Measurements from ENCODE around the gene DCC. TPM values are rescaled to one million over a fixed set of nuclear protein-coding genes. Genes with fewer than 3 reads are reported as not detected.

DCC gene
- total and polyA plus RNA-seq, 9 of the 15 experiments (the other 6 are each of a cell fraction or from before 2014, with no cell fraction given) = not detected

GRCh38 chr18:53486296-53486695 is 1146.3 kb downstream of the DCC start (continued):
- TF ChIP-seq CEBPB (tag; IDR thresholded peaks at IDR 0.05) = no peak
- no peak for TF ChIP-seq SMC3 (conservative IDR thresholded peaks at IDR 0.05; ENCODE audit: insufficient read depth, low read depth, low read length)
- no peak for TF ChIP-seq TCF7L2 (IDR thresholded peaks at IDR 0.05; ENCODE audit: low read depth, low read length)
- no peak for TF ChIP-seq HINFP (tag; conservative IDR thresholded peaks at IDR 0.05; ENCODE audit: low read depth)
- no peak for TF ChIP-seq ZNF431 (CRISPR knock-in tag; IDR thresholded peaks at IDR 0.05)

GRCh38 chr18:53489266-53489665 is 1149.3 kb downstream of the DCC start:
- 0% methylated on average over 3 of the region's 3 CpGs for WGBS (ENCODE audit: insufficient coverage, low coverage, missing lambda C conversion rate)
- no TSS peak for BruUV-seq (replicated peaks)
- H3K27me3 ChIP-seq (ENCODE audit: control insufficient read depth in 2 of 2, insufficient read depth in 2 of 2, low read length in 2 of 2) = no peaks in the 10 kb centered on the region
- H3K9me1 ChIP-seq (ENCODE audit: control insufficient read depth, insufficient read depth, low read length) = no peaks in the 10 kb centered on the region
- H3K4me1 ChIP-seq (replicated peaks in 1 of 2; ENCODE audit: control insufficient read depth in 2 of 2, insufficient read depth in 2 of 2, low read length in 2 of 2) = no peaks in the 10 kb centered on the region
- H3K79me2 ChIP-seq (ENCODE audit: control insufficient read depth, insufficient read depth, low read length) = no peaks in the 10 kb centered on the region
- in situ Hi-C loops (cut with MboI) = no loop called here
- no peaks in the 10 kb centered on the region for H4K20me1 ChIP-seq (replicated peaks; ENCODE audit: control insufficient read depth, insufficient read depth, low read length)
- DNase-seq (ENCODE audit: extremely low read depth in 1 of 4, low spot score in 3 of 4) (no peak), ATAC-seq (no peak), FAIRE-seq (no peak)
- ChIA-PET CTCF (ENCODE audit: low intra/inter-chr PET ratio) (no interaction called here), POLR2A (no interaction called here)
- H2AFZ ChIP-seq (ENCODE audit: low read depth, low read length) = no peak overlapping the region
- TF ChIP-seq YY1 (IDR thresholded peaks at IDR 0.05; ENCODE audit: borderline replicate concordance in 1 of 3, control insufficient read depth in 1 of 3, extremely low read depth in 1 of 3, insufficient read depth in 3 of 3, insufficient read length in 1 of 3, insufficient replicate concordance in 2 of 3, low read depth in 1 of 3, low read length in 2 of 3) (no peak), ELF2 (CRISPR knock-in tag; IDR thresholded peaks at IDR 0.05) (no peak), E4F1 (CRISPR knock-in tag; IDR thresholded peaks at IDR 0.05; ENCODE audit: borderline replicate concordance) (no peak), SFPQ (IDR thresholded peaks at IDR 0.05; ENCODE audit: low read depth, low read length) (no peak), HOXB6 (CRISPR knock-in tag; IDR thresholded peaks at IDR 0.05; ENCODE audit: borderline replicate concordance) (no peak), KDM5B (IDR thresholded peaks at IDR 0.05; ENCODE audit: insufficient replicate concordance, low read depth, low read length) (no peak), CTBP1 (IDR thresholded peaks at IDR 0.05; ENCODE audit: borderline replicate concordance) (no peak)
- no peaks in the 10 kb centered on the region for H3K9me3 ChIP-seq (replicated peaks; ENCODE audit: control insufficient read depth, insufficient read depth, low read depth, low read length)
- no peak overlapping the region for H3K9ac ChIP-seq (ENCODE audit: insufficient read depth in 1 of 2, low read depth in 2 of 2, low read length in 2 of 2)
- H3K36me3 ChIP-seq (ENCODE audit: control insufficient read depth, insufficient read depth, low read length) = no peaks in the 10 kb centered on the region
- intact Hi-C loops (cut with micrococcal nuclease) = no loop called here
- H3K4me2 ChIP-seq (ENCODE audit: insufficient read depth, low read length) = no peak overlapping the region
- H3K4me3 ChIP-seq = no peak overlapping the region
- H3K27ac ChIP-seq (ENCODE audit: extremely low read depth, low read depth, low read length) = no peak overlapping the region

Measured in K562 (cell line).